Hepatocyte (in vitro differentiated cells): ENCODE results near the gene SLAIN2. TPM values are rescaled to one million over a fixed set of nuclear protein-coding genes. Genes with fewer than 3 reads are reported as not detected.

Source experiments
- DNase-seq: peaks from one replicate; pipeline ENCODE4 v3.0.0-alpha.2; 2016; ENCODE audit warnings: low spot score
- H2AFZ ChIP-seq: fragments of 200-600 bp; sonication (generic); 2 replicates; pipeline ENCODE4 v1.6.0; 2016; ENCODE audit warnings: antibody characterized with exemption, mild to moderate bottlenecking
- H3K27ac ChIP-seq: fragments of 200-600 bp; sonication (generic); 2 replicates; pipeline ENCODE4 v1.5.1; 2016; ENCODE audit warnings: mild to moderate bottlenecking
- H3K27me3 ChIP-seq: fragments of 200-600 bp; sonication (generic); 2 replicates; pipeline ENCODE4 v1.6.1; 2016
- H3K36me3 ChIP-seq: fragments of 200-600 bp; sonication (generic); replicated peaks from 2 replicates; pipeline ENCODE4 v1.5.1; 2016; ENCODE audit warnings: low read depth; ENCODE audit not compliant: insufficient read depth
- H3K4me1 ChIP-seq: fragments of 200-600 bp; sonication (generic); 2 replicates; pipeline ENCODE4 v1.5.1; 2016; ENCODE audit warnings: mild to moderate bottlenecking, moderate library complexity; ENCODE audit not compliant: insufficient read depth
- H3K4me2 ChIP-seq: fragments of 200-600 bp; sonication (generic); 2 replicates; pipeline ENCODE4 v1.6.0; 2016
- H3K4me3 ChIP-seq: fragments of 200-600 bp; sonication (generic); 2 replicates; pipeline ENCODE4 v1.5.1; 2016; ENCODE audit warnings: mild to moderate bottlenecking
- H3K79me2 ChIP-seq: fragments of 200-600 bp; sonication (generic); 2 replicates; pipeline ENCODE4 v1.6.0; 2017; ENCODE audit warnings: mild to moderate bottlenecking
- H3K9me2 ChIP-seq: fragments of 200-600 bp; sonication (generic); replicated peaks from 2 replicates; pipeline ENCODE4 v1.6.0; 2017; ENCODE audit warnings: mild to moderate bottlenecking; ENCODE audit not compliant: insufficient read depth
- H3K9me3 ChIP-seq: fragments of 200-600 bp; sonication (generic); 2 replicates; pipeline ENCODE4 v1.5.1; 2016; ENCODE audit warnings: low read depth, mild to moderate bottlenecking
- H4K20me1 ChIP-seq: fragments of 200-600 bp; sonication (generic); 2 replicates; pipeline ENCODE4 v1.6.0; 2016; ENCODE audit warnings: mild to moderate bottlenecking; ENCODE audit not compliant: insufficient read depth, poor library complexity, severe bottlenecking
- CTCF ChIP-seq: fragments of 200-600 bp; sonication (generic); IDR thresholded peaks from 2 replicates; pipeline ENCODE4 v1.5.1; 2016; ENCODE audit warnings: antibody characterized with exemption, mild to moderate bottlenecking; ENCODE audit not compliant: poor library complexity
- EZH2 ChIP-seq: fragments of 200-600 bp; sonication (generic); IDR thresholded peaks from 2 replicates; pipeline ENCODE4 v1.6.1; 2016; ENCODE audit warnings: antibody characterized with exemption, mild to moderate bottlenecking, borderline replicate concordance
- EZH2phosphoT487 ChIP-seq: fragments of 200-600 bp; sonication (generic); IDR thresholded peaks from one replicate; pipeline ENCODE4 v1.6.1; 2018; ENCODE audit warnings: antibody characterized with exemption, mild to moderate bottlenecking, low read depth, moderate library complexity; ENCODE audit not compliant: unreplicated experiment, severe bottlenecking
- WGBS: methylation state at CpG from one replicate; pipeline ENCODE4 v1.1.6; 2016; ENCODE audit warnings: low lambda C conversion rate; ENCODE audit errors: missing lambda C conversion rate; 5-methylcytosine and 5-hydroxymethylcytosine counted together
- polyA plus RNA-seq: library from polyadenylated mRNA; unstranded; fragments of >200 nt; fragmentation: Nextera tagmentation; extraction: Ambion mirVana; gene quantifications from 2 replicates; pipeline ENCODE4 v1.2.1, GENCODE V29; 2016
- total RNA-seq: library from RNA; depleted of rRNA; stranded (reverse); fragments of >200 nt; gene quantifications from 2 replicates; pipeline ENCODE4 v1.2.3, GENCODE V29; 2014

SLAIN2 gene
- total and polyA plus RNA-seq, 2 experiments from 2014 or later, result 40.1 to 67.6 TPM

GRCh38 chr4:48475770-48476169 lies 134.4 kb downstream of the SLAIN2 start:
- Histone ChIP-seq H3K27ac (no peak overlapping the region), H3K79me2 (no peaks in the 10 kb centered on the region), H4K20me1 (no peaks in the 10 kb centered on the region), H3K27me3 (peaks cover 2% of the 10 kb centered on the region), H3K4me1 (no peaks in the 10 kb centered on the region), H3K4me2 (no peak overlapping the region), H3K4me3 (no peak overlapping the region), H3K9me3 (no peaks in the 10 kb centered on the region), H3K36me3 (no peaks in the 10 kb centered on the region), H3K9me2 (no peaks in the 10 kb centered on the region), H2AFZ (no peak overlapping the region)
- DNase-seq, result no peak
- 67% methylated on average over 6 of the region's 6 CpGs for WGBS
- TF ChIP-seq EZH2 (no peak), EZH2phosphoT487 (no peak), CTCF (no peak)

Other genes starting within 250 kb of the SLAIN2 start
- 0.40 and 1.5 TPM in 2 replicates for gene TXK, start 207.3 kb upstream of the SLAIN2 start, total RNA-seq
- gene TXK, start 207.3 kb upstream of the SLAIN2 start, polyA plus RNA-seq, result 0.18 and 0.76 TPM in 2 replicates
- 1.2 and 2.1 TPM in 2 replicates for gene TEC, start 71.7 kb upstream of the SLAIN2 start, total RNA-seq
- gene TEC, start 71.7 kb upstream of the SLAIN2 start, polyA plus RNA-seq, result 1.3 and 2.1 TPM in 2 replicates
- 0.23 and 0.36 TPM in 2 replicates for gene SLC10A4, start 141.8 kb downstream of the SLAIN2 start, total RNA-seq
- gene SLC10A4, start 141.8 kb downstream of the SLAIN2 start, polyA plus RNA-seq, result 0.36 and 0.39 TPM in 2 replicates
- not detected in 2 replicates for gene ZAR1, start 148.7 kb downstream of the SLAIN2 start, total RNA-seq
- gene ZAR1, start 148.7 kb downstream of the SLAIN2 start, polyA plus RNA-seq, result 0.49 TPM in 1 of 2 replicates, not detected in the other